ENCODE results near the gene HNRNPUL2.
A peak's percentile ranks its signal among the peaks of the same experiment; 100 is the strongest.
"Not testable (repeated sequence)": the region's sequence is repeated elsewhere in the genome, so short reads cannot be mapped to it uniquely, and the experiment has no call there.

HNRNPUL2 gene

GRCh38 chr11:62727165-62727871, at the start of gene HNRNPUL2:
TSS of gene HNRNPUL2 (minus strand) at chr11:62727457. CDS start at chr11:62727156, 301 bp downstream.
- TF ChIP-seq CTCF (IDR thresholded peaks at IDR 0.05; ENCODE audit: control extremely low read depth, extremely low read depth, low read depth, missing control alignments) = no peak

GRCh38 chr11:62775646-62776045, 48.4 kb upstream of the HNRNPUL2 start:
- ChIA-PET POLR2A (interaction anchor here (0.8 to 1.2 kb wide), 4 partner anchors 22 to 111 kb away, joined by 3 to 4 read pairs (median 4); partner anchors contain the start of genes C11orf98, CSKMT and ZBTB3), CTCF (interaction anchor here (0.8 to 12.6 kb wide), 6 partner anchors 8 to 80 kb away, joined by 3 to 159 read pairs (median 4); partner anchors contain the start of gene TMEM179B)
- no peak for TF ChIP-seq CTCF (IDR thresholded peaks at IDR 0.05; ENCODE audit: control extremely low read depth, extremely low read depth, low read depth, missing control alignments)
- no peak for DNase-seq (ENCODE audit: extremely low spot score)

More at GRCh38 chr11:62727165-62727871, at the start of gene HNRNPUL2:
- DNase-seq (ENCODE audit: extremely low spot score) = peak; percentile 98
- CTCF ChIA-PET = interaction anchor here (1.0 to 5.7 kb wide), 8 partner anchors 12 to 154 kb away, joined by 3 to 24 read pairs (median 5); partner anchors contain the start of genes SLC3A2, TAF6L, TMEM179B and ZBTB3
- POLR2A ChIA-PET = interaction anchor here (0.6 to 2.1 kb wide), 14 partner anchors 13 to 153 kb away, joined by 3 to 21 read pairs (median 5); partner anchors contain the start of genes BSCL2, C11orf98, CSKMT and EEF1G

- ChIA-PET CTCF (interaction anchor here (0.7 to 12.6 kb wide), 4 partner anchors 12 to 214 kb away, joined by 3 to 159 read pairs (median 3); partner anchors contain the start of genes SLC3A2 and TMEM179B), POLR2A (interaction anchor here (0.7 to 1.1 kb wide), 3 partner anchors 15 to 109 kb away, joined by 3 to 8 read pairs (median 5); partner anchors contain the start of genes C11orf98 and CSKMT)
- TF ChIP-seq CTCF (IDR thresholded peaks at IDR 0.05; ENCODE audit: control extremely low read depth, extremely low read depth, low read depth, missing control alignments) = no peak
- no peak for DNase-seq (ENCODE audit: extremely low spot score)
Observed at GRCh38 chr11:62774407-62774806, 47.1 kb upstream of the HNRNPUL2 start.

- no peak for TF ChIP-seq CTCF (IDR thresholded peaks at IDR 0.05; ENCODE audit: control extremely low read depth, extremely low read depth, low read depth, missing control alignments)
- CTCF ChIA-PET = interaction anchor here (0.8 to 12.6 kb wide), 15 partner anchors 10 to 376 kb away, joined by 3 to 159 read pairs (median 4); partner anchors contain the start of genes HNRNPUL2, POLR2G, TMEM179B and ZBTB3
- DNase-seq (ENCODE audit: extremely low spot score) = peak; percentile 93
- POLR2A ChIA-PET = interaction anchor here (0.6 to 3.5 kb wide), 8 partner anchors 11 to 106 kb away, joined by 3 to 21 read pairs (median 8); partner anchors contain the start of genes C11orf98, CSKMT, TMEM179B and ZBTB3
Observed at GRCh38 chr11:62771144-62772021, 44.1 kb upstream of the HNRNPUL2 start, which contains the start of gene TAF6L. TSS of gene TAF6L (plus strand) at chr11:62771396. CDS start at chr11:62775784, 4,388 bp downstream.

- no peak for DNase-seq (ENCODE audit: extremely low spot score)
- CTCF ChIA-PET = interaction anchor here (0.8 to 12.6 kb wide), 16 partner anchors 9 to 177 kb away, joined by 3 to 159 read pairs (median 4); partner anchors contain the start of genes HNRNPUL2, POLR2G, TMEM179B and ZBTB3
- POLR2A ChIA-PET = interaction anchor here (0.6 to 3.5 kb wide), 8 partner anchors 10 to 179 kb away, joined by 3 to 21 read pairs (median 8); partner anchors contain the start of genes C11orf98, CSKMT, TMEM179B and TUT1
- no peak for TF ChIP-seq CTCF (IDR thresholded peaks at IDR 0.05; ENCODE audit: control extremely low read depth, extremely low read depth, low read depth, missing control alignments)
Observed at GRCh38 chr11:62770778-62771143, 43.5 kb upstream of the HNRNPUL2 start.

- ChIA-PET CTCF (interaction anchor here (1.9 to 4.7 kb wide), 4 partner anchors 7 to 101 kb away, joined by 8 to 29 read pairs (median 15); partner anchors contain the start of genes TAF6L, TMEM179B and ZBTB3), POLR2A (interaction anchor here (0.6 to 1.5 kb wide), 9 partner anchors 8 to 187 kb away, joined by 3 to 11 read pairs (median 4); partner anchors contain the start of genes EEF1G, HNRNPUL2, STX5 and TAF6L)
- DNase-seq (ENCODE audit: extremely low spot score) = not testable (repeated sequence)
Observed at GRCh38 chr11:62760867-62761227, 33.6 kb upstream of the HNRNPUL2 start.
